GM18511 (cell line): ENCODE measurements around the gene DONSON.

ENCODE experiments used
- ATAC-seq: cut with Tn5 transposase; IDR thresholded peaks from one replicate; pipeline ENCODE4 v1.9.1; 2021; ENCODE audit warnings: mild to moderate bottlenecking, moderate library complexity; ENCODE audit not compliant: unreplicated experiment

DONSON gene

GRCh38 chr21:33562389-33562788 is 26.1 kb downstream of the DONSON start:
- no peak for ATAC-seq

- no peak for ATAC-seq
Measured at GRCh38 chr21:33561373-33561772, 27.1 kb downstream of the DONSON start.

GRCh38 chr21:33560965-33561364 is 27.5 kb downstream of the DONSON start:
- ATAC-seq, result no peak

GRCh38 chr21:33559813-33560212 is 28.7 kb downstream of the DONSON start:
- no peak for ATAC-seq

- ATAC-seq, result no peak
Measured at GRCh38 chr21:33558777-33559421, 29.6 kb downstream of the DONSON start.

GRCh38 chr21:33557447-33557846 is 31.0 kb downstream of the DONSON start:
- no peak for ATAC-seq

GRCh38 chr21:33554982-33555344 is 33.5 kb downstream of the DONSON start:
- ATAC-seq, result no peak

GRCh38 chr21:33554236-33554981 is 34.1 kb downstream of the DONSON start:
- no peak for ATAC-seq

GRCh38 chr21:33552999-33553598 is 35.4 kb downstream of the DONSON start:
- no peak for ATAC-seq

GRCh38 chr21:33552093-33552998 is 36.1 kb downstream of the DONSON start:
- ATAC-seq, result no peak

GRCh38 chr21:33551664-33552063 is 36.8 kb downstream of the DONSON start:
- no peak for ATAC-seq

- no peak for ATAC-seq
Measured at GRCh38 chr21:33550772-33551660, 37.5 kb downstream of the DONSON start.

GRCh38 chr21:33549848-33550771 is 38.4 kb downstream of the DONSON start:
- no peak for ATAC-seq

GRCh38 chr21:33546086-33546485 is 42.4 kb downstream of the DONSON start:
- no peak for ATAC-seq

GRCh38 chr21:33544451-33545195 is 43.9 kb downstream of the DONSON start:
- ATAC-seq, result no peak

- peak; percentile 24 for ATAC-seq
Measured at GRCh38 chr21:33543505-33544129, 44.9 kb downstream of the DONSON start.

- ATAC-seq, result peak; percentile 96
Measured at GRCh38 chr21:33542640-33543504, 45.6 kb downstream of the DONSON start, which contains the start of gene SON. Gene SON, plus strand, starts transcription at chr21:33543038. Its CDS starts 55 bp downstream, at chr21:33543093.
